Measurements from ENCODE around the gene SEPHS2. TPM values are rescaled to one million over a fixed set of nuclear protein-coding genes. Genes with fewer than 3 reads are reported as not detected.

SEPHS2 gene
- total and polyA plus RNA-seq, 8 donors = 14.8 to 35.4 (median 25.4) TPM

DNA sequence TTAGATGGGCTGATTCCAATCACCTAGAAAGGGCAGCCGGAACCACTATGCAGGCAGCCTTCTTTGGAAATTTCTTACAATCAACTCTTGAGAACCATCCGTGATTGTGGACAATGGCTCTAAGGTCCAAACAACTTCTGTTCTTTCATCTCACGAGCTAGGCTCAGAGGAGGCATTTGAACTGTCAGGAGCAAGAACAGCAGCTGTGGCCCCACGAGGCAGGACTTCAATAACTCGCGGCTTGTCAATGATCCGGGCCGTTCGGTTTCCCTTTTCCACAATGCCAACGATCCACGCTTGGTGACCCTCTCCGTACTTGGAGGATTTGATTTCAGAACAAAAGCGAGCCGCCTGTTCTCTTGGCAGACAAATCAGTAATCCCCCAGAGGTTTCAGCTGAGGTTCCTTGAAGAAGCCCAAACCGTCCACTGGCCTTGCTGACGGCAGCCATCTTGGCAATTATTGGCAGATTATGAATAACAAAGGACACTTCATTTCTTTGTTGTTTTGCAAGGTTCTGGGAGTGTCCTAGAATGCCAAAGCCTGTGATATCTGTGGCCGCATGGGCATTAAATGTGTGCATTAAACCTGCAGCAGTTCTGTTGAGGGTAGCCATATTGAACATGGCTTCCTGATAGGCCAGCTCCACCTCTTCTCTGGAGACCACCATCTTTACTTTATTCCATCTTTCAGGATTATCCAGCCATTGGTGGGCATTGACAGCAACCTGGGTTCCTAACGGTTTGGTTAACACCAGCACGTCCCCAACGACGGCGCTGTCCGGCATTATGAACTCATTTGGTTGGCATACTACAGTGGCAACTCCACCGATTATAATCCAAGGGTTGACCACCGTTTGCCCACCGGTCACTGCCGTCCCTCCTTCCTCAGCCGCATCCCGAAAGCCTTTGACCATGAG is 1.2 kb downstream of the SEPHS2 start:
- ATAC-seq (no peak), DNase-seq (peak in 2 of 6 donors; percentile 27 to 52), FAIRE-seq (no peak)
- Histone ChIP-seq H3K27me3 (no peaks in the 10 kb centered on the region), H3K27ac (peak overlapping the region in 1 of 4 donors; percentile 95), H3K4me3 (peak overlapping the region; percentile 64 to 96 (median 82)), H3K36me3 (no peaks in the 10 kb centered on the region), H3K9me3 (no peaks in the 10 kb centered on the region), H3K4me1 (peaks cover 22 to 43% (median 25%) of the 10 kb centered on the region in 3 donors)
- 82 to 86% methylated on average over 29 of the region's 29 CpGs for WGBS, 2 donors
- TF ChIP-seq, protein P1, sequence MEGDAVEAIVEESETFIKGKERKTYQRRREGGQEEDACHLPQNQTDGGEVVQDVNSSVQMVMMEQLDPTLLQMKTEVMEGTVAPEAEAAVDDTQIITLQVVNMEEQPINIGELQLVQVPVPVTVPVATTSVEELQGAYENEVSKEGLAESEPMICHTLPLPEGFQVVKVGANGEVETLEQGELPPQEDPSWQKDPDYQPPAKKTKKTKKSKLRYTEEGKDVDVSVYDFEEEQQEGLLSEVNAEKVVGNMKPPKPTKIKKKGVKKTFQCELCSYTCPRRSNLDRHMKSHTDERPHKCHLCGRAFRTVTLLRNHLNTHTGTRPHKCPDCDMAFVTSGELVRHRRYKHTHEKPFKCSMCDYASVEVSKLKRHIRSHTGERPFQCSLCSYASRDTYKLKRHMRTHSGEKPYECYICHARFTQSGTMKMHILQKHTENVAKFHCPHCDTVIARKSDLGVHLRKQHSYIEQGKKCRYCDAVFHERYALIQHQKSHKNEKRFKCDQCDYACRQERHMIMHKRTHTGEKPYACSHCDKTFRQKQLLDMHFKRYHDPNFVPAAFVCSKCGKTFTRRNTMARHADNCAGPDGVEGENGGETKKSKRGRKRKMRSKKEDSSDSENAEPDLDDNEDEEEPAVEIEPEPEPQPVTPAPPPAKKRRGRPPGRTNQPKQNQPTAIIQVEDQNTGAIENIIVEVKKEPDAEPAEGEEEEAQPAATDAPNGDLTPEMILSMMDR (IDR thresholded peaks at IDR 0.05) = no peak
- intact Hi-C loops (cut with DNase I) = loop anchor here in 1 of 3 donors (10.0 kb wide), 1 partner anchor 180 kb away; no protein-coding TSS in a partner anchor

GRCh38 chr16:30443631-30444030 is 2.0 kb downstream of the SEPHS2 start:
- TF ChIP-seq, protein P1 (IDR thresholded peaks at IDR 0.05) = no peak
- intact Hi-C loops (cut with DNase I) = loop anchor here in 1 of 3 donors (10.0 kb wide), 1 partner anchor 181 kb away; no protein-coding TSS in a partner anchor
- Histone ChIP-seq H3K27ac (no peak overlapping the region), H3K9me3 (no peaks in the 10 kb centered on the region), H3K36me3 (no peaks in the 10 kb centered on the region), H3K4me1 (peaks cover 22 to 42% (median 23%) of the 10 kb centered on the region in 3 donors), H3K4me3 (no peak overlapping the region), H3K27me3 (no peaks in the 10 kb centered on the region)
- WGBS, 2 donors = 45 to 55% methylated on average over 2 of the region's 2 CpGs
- FAIRE-seq = no peak
- no peak for ATAC-seq
- DNase-seq = peak in 1 of 6 donors; percentile 2

- no peaks in the 10 kb centered on the region for H3K27me3 ChIP-seq
- WGBS, 2 donors = 83 to 91% methylated on average over 6 of the region's 6 CpGs
- H3K27ac ChIP-seq = no peak overlapping the region
- FAIRE-seq (no peak), ATAC-seq (no peak), DNase-seq (peak in 1 of 6 donors; percentile 1)
- no peak overlapping the region for H3K4me3 ChIP-seq
- H3K36me3 ChIP-seq = no peaks in the 10 kb centered on the region
- H3K4me1 ChIP-seq = peaks cover 5 to 15% (median 6%) of the 10 kb centered on the region in 3 donors
- intact Hi-C loops (cut with DNase I) = loop anchor here in 1 of 3 donors (10.0 kb wide), 1 partner anchor 185 kb away; no protein-coding TSS in a partner anchor
- TF ChIP-seq, protein P1 (IDR thresholded peaks at IDR 0.05) = no peak
- H3K9me3 ChIP-seq = no peaks in the 10 kb centered on the region
Measured at GRCh38 chr16:30439720-30440348, 5.8 kb downstream of the SEPHS2 start.

DNA sequence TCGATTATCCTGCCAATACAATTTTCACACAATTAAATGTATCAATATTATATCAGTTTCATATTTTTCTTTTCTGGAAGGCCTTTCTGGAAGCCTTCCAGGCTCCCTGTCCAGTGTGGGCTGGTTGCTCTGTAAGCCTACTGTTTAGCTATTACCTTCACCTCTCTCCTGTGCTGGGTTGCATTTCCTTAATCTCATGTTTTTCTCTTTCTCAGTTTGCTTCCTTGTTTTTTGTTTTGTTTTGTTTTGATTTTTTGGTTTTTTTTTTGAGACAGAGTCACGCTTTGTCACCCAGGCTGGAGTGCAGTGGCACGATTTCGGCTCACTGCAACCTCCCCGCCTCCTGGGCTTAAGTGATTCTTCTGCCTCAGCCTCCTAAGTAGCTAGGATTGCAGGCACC is 6.8 kb downstream of the SEPHS2 start:
- DNase-seq = no peak
- Histone ChIP-seq H3K27ac (no peak overlapping the region), H3K4me3 (no peak overlapping the region), H3K9me3 (no peaks in the 10 kb centered on the region), H3K4me1 (peaks cover 0 to 5% (median 3%) of the 10 kb centered on the region in 3 donors), H3K27me3 (no peaks in the 10 kb centered on the region), H3K36me3 (no peaks in the 10 kb centered on the region)
- WGBS, 2 donors = 86 to 92% methylated on average over 5 of the region's 5 CpGs
- TF ChIP-seq, protein P1 (IDR thresholded peaks at IDR 0.05) = no peak
- no peak for FAIRE-seq
- ATAC-seq = no peak
- intact Hi-C loops (cut with DNase I) = no loop called here

Data from pancreas (tissue), 10 donors.